ENCODE data around the gene MAN1C1.

MAN1C1 gene

DNA sequence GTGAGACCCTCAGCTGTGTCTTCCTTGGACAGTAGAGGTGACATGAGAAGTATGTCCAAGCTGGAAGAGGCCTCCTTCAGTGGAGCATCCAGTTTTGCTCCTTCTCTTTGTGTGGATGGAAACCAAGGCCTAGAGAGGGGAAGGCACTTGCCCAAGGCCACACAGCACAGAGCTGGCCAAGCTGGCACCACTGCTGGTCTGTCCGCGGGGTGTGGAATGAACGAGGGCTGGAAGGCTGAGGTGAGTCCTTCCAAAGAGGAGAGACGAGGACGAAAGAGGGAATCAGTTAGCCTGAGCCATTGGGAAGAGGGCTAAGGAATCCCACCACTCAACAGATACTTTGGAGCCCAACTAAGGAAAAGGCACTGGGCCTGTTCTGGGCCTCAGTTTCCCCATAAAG lies 155.6 kb downstream of the MAN1C1 start:
- Histone ChIP-seq H3K9me3 (ENCODE audit: control insufficient read depth, insufficient read depth, low read length) (no peaks in the 10 kb centered on the region), H3K27me3 (ENCODE audit: control insufficient read depth, insufficient read depth, low read length) (no peaks in the 10 kb centered on the region), H3K36me3 (ENCODE audit: control insufficient read depth, insufficient read depth, low read length) (no peaks in the 10 kb centered on the region), H3K27ac (ENCODE audit: low read length) (no peak overlapping the region), H3K4me3 (ENCODE audit: low read length) (no peak overlapping the region), H3K4me1 (ENCODE audit: control insufficient read depth, insufficient read depth, low read length) (peaks cover 1% of the 10 kb centered on the region)
- DNase-seq (ENCODE audit: low read depth, low spot score) = no peak
- WGBS (ENCODE audit: insufficient coverage, insufficient read length) = no CpG with 5 or more reads among the region's 5 CpGs

DNA sequence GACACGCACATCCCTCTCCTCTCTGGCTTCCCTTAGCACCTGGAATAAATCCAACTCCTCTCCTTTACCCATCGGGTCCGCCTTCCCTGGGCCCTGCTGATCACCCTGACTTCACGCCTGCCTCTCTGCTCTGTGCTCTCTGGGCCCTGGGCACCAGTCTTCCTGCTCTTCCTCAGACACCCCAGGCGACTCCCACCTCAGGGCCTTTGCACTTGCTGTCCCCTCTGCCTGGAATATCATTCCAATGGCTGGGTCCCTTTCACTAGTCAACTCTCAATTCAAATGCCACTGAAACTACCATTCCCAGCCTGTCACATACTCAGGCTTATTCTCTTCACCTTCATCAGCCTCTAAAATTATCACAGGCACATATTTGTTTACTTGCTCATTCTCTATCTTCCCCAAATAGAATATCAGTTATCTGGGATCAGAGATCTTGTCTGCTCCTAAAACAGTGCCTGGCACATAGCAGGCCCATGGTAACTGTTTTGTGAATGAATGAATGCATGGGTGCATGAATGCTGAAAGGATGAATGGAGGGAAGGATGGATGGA lies 156.2 kb downstream of the MAN1C1 start:
- Histone ChIP-seq H3K27me3 (ENCODE audit: control insufficient read depth, insufficient read depth, low read length) (no peaks in the 10 kb centered on the region), H3K4me1 (ENCODE audit: control insufficient read depth, insufficient read depth, low read length) (peaks cover 1% of the 10 kb centered on the region), H3K36me3 (ENCODE audit: control insufficient read depth, insufficient read depth, low read length) (no peaks in the 10 kb centered on the region), H3K9me3 (ENCODE audit: control insufficient read depth, insufficient read depth, low read length) (no peaks in the 10 kb centered on the region), H3K4me3 (ENCODE audit: low read length) (no peak overlapping the region), H3K27ac (ENCODE audit: low read length) (no peak overlapping the region)
- WGBS (ENCODE audit: insufficient coverage, insufficient read length) = no CpG with 5 or more reads among the region's 5 CpGs
- DNase-seq (ENCODE audit: low read depth, low spot score) = no peak

DNA sequence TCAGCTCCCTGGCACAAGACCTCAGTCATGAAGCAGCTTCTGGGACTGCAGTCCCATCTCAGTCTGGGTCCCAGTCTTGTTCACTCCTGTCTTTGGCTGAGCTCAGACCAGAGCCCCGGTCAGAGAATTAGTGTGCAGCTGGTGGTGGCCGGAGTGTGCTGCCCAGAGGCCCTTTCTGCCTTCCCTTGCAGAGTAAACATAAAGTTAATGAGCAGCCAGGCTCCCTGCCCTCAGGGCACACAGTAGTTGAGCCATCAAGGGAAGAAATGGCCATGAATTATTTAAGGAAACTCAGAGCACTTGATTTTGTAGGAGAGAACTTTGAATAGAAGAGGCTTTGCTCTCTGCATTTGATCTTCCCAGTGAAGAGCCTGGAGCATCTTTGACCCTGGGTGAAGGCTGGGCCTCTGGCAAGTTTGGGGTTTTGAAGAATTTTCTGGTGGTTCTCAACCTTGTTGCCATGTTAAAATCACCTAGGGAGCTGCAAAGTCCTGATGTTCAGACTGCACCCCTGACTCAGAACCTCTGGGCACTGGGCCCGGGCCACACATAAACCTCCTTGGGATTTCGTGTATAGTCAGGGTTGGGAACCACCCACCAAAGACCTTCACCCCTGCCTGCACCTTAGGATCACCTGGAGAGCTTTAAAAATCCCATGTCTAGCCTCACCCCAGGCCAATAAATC lies 157.0 kb downstream of the MAN1C1 start:
- Histone ChIP-seq H3K4me1 (ENCODE audit: control insufficient read depth, insufficient read depth, low read length) (peaks cover 1% of the 10 kb centered on the region), H3K27ac (ENCODE audit: low read length) (no peak overlapping the region), H3K36me3 (ENCODE audit: control insufficient read depth, insufficient read depth, low read length) (no peaks in the 10 kb centered on the region), H3K27me3 (ENCODE audit: control insufficient read depth, insufficient read depth, low read length) (no peaks in the 10 kb centered on the region), H3K9me3 (ENCODE audit: control insufficient read depth, insufficient read depth, low read length) (no peaks in the 10 kb centered on the region), H3K4me3 (ENCODE audit: low read length) (no peak overlapping the region)
- no CpG with 5 or more reads among the region's 4 CpGs for WGBS (ENCODE audit: insufficient coverage, insufficient read length)
- DNase-seq (ENCODE audit: low read depth, low spot score) = no peak

DNA sequence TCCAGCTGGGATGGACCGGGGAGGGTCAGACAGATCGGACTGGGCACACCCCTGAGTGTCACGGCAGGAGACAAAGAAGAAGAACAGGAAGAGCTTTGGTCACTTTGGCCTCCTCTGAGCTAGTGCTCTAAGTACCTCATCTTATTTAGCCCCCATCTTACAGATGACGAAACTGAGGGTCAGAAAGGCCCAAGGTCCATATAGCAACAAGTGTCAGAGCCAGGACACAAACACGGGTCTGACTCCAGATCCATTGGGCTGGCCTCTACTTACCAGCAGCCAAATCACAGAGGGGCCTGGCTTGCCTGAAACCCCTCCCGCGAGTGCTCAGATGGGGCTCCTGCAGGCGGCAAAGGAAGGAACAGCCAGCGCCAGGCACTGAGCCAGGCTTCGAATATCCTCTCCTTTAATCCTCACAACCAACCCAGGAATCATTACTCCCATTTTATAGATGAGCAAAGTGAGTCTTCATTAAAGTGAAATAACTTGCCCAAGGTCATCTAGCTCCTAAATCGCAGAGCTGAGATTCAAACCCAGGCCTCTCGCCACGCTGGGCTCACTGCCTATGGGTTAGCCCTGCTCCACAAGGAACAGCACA lies 157.7 kb downstream of the MAN1C1 start:
- H3K27me3 ChIP-seq (ENCODE audit: control insufficient read depth, insufficient read depth, low read length) = no peaks in the 10 kb centered on the region
- WGBS (ENCODE audit: insufficient coverage, insufficient read length) = no CpG with 5 or more reads among the region's 13 CpGs

DNA sequence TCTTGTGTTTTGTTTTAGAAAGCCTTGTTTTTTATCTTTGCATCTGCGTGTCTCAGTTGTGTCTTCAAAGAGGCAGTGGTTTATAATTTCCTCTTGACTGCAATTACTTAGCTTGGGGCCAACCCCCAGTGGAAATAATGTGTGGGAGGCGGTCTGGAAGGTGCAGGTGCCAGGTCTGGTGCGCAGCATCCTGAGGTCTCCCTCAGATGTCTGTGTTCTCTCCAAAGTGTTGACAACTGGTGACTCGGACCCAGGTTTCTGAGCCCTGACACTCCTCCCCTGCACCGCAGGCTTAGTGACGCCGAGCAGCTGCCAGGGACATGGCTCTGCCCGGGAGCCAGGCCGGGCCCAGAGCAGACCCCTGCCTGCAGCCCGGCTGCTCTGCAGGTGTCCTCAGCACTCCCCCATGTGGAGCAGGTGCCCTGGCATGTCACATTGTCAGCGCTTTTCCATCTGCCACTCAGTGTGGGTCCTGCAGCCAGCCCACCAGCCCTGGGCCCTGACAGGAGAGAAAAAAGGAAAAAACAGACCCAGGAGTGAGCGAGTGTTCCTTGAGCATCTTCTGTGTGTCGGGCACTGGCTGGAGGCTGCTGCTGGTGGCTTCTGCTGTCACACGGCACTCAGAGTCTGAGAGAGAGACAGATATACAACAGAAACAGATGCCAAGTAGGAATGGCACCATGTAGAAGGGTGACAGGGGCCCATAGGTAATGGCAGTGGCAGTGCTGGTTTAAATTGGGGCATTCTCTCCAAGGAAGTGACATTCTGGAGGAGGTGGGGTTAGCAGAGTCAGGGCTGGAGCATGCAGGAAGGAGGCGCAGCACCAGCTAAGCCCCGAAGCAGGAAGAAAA lies 158.6 kb downstream of the MAN1C1 start:
- WGBS (ENCODE audit: insufficient coverage, insufficient read length) = no CpG with 5 or more reads among the region's 16 CpGs
- H3K4me3 ChIP-seq (ENCODE audit: low read length) = no peak overlapping the region
- peaks cover 3% of the 10 kb centered on the region for H3K4me1 ChIP-seq (ENCODE audit: control insufficient read depth, insufficient read depth, low read length)
- no peaks in the 10 kb centered on the region for H3K36me3 ChIP-seq (ENCODE audit: control insufficient read depth, insufficient read depth, low read length)
- H3K9me3 ChIP-seq (ENCODE audit: control insufficient read depth, insufficient read depth, low read length) = no peaks in the 10 kb centered on the region
- no peak overlapping the region for H3K27ac ChIP-seq (ENCODE audit: low read length)
- no peaks in the 10 kb centered on the region for H3K27me3 ChIP-seq (ENCODE audit: control insufficient read depth, insufficient read depth, low read length)
- DNase-seq (ENCODE audit: low read depth, low spot score) = no peak

More for the DNA sequence above, 157.7 kb downstream of the MAN1C1 start:
- Histone ChIP-seq H3K4me1 (ENCODE audit: control insufficient read depth, insufficient read depth, low read length) (peaks cover 1% of the 10 kb centered on the region), H3K4me3 (ENCODE audit: low read length) (no peak overlapping the region), H3K27ac (ENCODE audit: low read length) (no peak overlapping the region), H3K36me3 (ENCODE audit: control insufficient read depth, insufficient read depth, low read length) (no peaks in the 10 kb centered on the region), H3K9me3 (ENCODE audit: control insufficient read depth, insufficient read depth, low read length) (no peaks in the 10 kb centered on the region)
- no peak for DNase-seq (ENCODE audit: low read depth, low spot score)

DNA sequence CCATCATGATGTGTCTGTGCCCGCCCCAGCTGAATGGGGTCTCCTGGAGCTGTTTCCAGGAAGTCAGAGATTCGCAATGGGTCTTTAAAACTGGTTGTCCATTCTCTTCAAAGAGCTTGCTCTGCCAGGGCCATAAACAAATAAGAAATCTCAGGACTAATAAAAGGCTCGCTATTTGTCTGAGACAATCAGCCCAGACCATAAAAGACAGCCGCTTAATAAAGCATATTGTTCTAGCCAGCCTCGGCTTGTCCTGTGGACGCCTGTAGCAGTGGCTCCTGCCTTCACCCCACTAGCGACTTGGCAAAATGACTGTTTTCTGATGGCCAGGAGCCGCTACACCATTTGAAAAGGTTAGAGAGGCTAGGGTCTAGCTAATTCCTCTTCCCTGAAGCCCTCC lies 162.8 kb downstream of the MAN1C1 start:
- WGBS (ENCODE audit: insufficient coverage, insufficient read length) = no CpG with 5 or more reads among the region's 8 CpGs
- no peaks in the 10 kb centered on the region for H3K9me3 ChIP-seq (ENCODE audit: control insufficient read depth, insufficient read depth, low read length)
- H3K27me3 ChIP-seq (ENCODE audit: control insufficient read depth, insufficient read depth, low read length) = no peaks in the 10 kb centered on the region
- no peak overlapping the region for H3K27ac ChIP-seq (ENCODE audit: low read length)
- no peak for DNase-seq (ENCODE audit: low read depth, low spot score)
- H3K36me3 ChIP-seq (ENCODE audit: control insufficient read depth, insufficient read depth, low read length) = no peaks in the 10 kb centered on the region
- H3K4me3 ChIP-seq (ENCODE audit: low read length) = no peak overlapping the region
- H3K4me1 ChIP-seq (ENCODE audit: control insufficient read depth, insufficient read depth, low read length) = peaks cover 9% of the 10 kb centered on the region

DNA sequence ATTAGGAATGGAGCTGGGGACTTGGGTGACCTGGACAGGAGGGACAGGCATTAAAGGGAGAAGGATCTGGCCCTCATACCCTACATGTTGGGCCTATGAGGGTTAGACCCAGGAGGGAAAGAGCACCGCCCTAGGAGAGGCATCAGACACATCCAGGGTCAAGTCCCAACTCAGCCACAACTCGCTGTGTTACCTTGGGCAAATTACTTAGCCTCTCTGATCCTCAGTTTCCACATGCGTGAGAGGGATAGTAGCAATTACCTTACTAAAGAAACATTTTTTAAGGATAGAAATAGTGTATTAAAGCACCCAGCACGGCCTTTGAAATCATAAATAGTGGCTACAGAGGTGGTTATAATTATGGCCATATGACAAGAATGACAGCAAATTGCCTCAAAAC lies 163.3 kb downstream of the MAN1C1 start:
- Histone ChIP-seq H3K36me3 (ENCODE audit: control insufficient read depth, insufficient read depth, low read length) (no peaks in the 10 kb centered on the region), H3K27me3 (ENCODE audit: control insufficient read depth, insufficient read depth, low read length) (no peaks in the 10 kb centered on the region), H3K27ac (ENCODE audit: low read length) (no peak overlapping the region), H3K9me3 (ENCODE audit: control insufficient read depth, insufficient read depth, low read length) (no peaks in the 10 kb centered on the region), H3K4me3 (ENCODE audit: low read length) (no peak overlapping the region), H3K4me1 (ENCODE audit: control insufficient read depth, insufficient read depth, low read length) (peaks cover 9% of the 10 kb centered on the region)
- no peak for DNase-seq (ENCODE audit: low read depth, low spot score)
- no CpG with 5 or more reads among the region's 4 CpGs for WGBS (ENCODE audit: insufficient coverage, insufficient read length)

DNA sequence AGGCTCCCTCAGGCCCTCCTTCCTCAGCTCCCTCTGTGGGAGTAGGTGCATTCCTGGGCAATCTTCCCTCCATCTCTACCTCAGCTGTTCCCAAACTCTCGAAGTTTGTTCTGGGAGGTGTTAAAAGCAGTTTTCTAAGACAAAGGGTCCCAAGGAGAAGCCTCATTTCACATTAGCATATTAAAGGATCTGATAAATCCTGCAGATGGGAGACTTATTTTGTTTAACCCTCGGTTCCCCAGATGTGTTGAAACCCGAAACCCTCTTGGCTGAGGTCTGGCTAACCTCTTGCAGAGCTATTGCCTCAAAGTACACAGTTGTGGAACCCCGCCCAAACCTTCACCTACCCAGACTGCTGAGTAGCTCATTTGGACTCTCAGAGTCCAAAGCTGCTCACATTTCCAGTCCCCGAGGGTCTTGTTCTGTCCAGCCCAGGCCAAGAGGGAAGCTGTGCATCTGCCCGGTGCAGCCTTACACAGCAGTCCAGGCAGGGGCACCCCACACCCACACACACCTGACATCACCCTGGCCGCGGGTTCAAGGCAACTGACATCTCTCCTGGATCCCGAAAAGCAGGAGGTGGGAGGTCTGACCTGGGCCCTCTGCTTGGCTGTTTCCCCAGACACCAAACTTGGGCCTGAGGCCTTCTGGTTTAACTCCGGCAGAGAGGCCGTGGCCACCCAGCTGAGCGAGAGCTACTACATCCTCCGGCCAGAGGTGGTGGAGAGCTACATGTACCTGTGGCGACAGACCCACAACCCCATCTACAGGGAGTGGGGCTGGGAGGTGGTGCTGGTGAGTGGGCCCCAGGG lies 163.9 kb downstream of the MAN1C1 start:
- no peak overlapping the region for H3K4me3 ChIP-seq (ENCODE audit: low read length)
- no peak overlapping the region for H3K27ac ChIP-seq (ENCODE audit: low read length)
- WGBS (ENCODE audit: insufficient coverage, insufficient read length) = no CpG with 5 or more reads among the region's 14 CpGs
- H3K4me1 ChIP-seq (ENCODE audit: control insufficient read depth, insufficient read depth, low read length) = peaks cover 9% of the 10 kb centered on the region
- no peaks in the 10 kb centered on the region for H3K27me3 ChIP-seq (ENCODE audit: control insufficient read depth, insufficient read depth, low read length)
- no peaks in the 10 kb centered on the region for H3K36me3 ChIP-seq (ENCODE audit: control insufficient read depth, insufficient read depth, low read length)
- DNase-seq (ENCODE audit: low read depth, low spot score) = no peak
- H3K9me3 ChIP-seq (ENCODE audit: control insufficient read depth, insufficient read depth, low read length) = no peaks in the 10 kb centered on the region

DNA sequence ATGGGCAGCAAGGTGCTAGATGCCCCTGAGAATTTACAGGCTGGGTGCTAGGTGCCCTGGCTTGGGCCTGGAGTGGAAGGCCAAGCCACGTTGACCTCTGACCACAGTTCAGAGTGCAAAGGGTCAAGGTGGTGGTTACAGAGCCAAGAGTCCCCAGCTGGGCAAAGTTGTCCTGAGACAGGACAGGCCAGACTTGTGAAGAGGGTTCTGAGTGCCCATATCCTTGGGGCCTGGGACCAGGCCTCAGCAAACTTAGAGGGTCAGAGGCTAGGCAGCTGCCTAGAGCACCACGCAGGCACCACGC lies 164.5 kb downstream of the MAN1C1 start:
- peaks cover 9% of the 10 kb centered on the region for H3K4me1 ChIP-seq (ENCODE audit: control insufficient read depth, insufficient read depth, low read length)
- no peaks in the 10 kb centered on the region for H3K36me3 ChIP-seq (ENCODE audit: control insufficient read depth, insufficient read depth, low read length)
- no peaks in the 10 kb centered on the region for H3K27me3 ChIP-seq (ENCODE audit: control insufficient read depth, insufficient read depth, low read length)
- no peak for DNase-seq (ENCODE audit: low read depth, low spot score)
- H3K4me3 ChIP-seq (ENCODE audit: low read length) = no peak overlapping the region
- no peak overlapping the region for H3K27ac ChIP-seq (ENCODE audit: low read length)
- no peaks in the 10 kb centered on the region for H3K9me3 ChIP-seq (ENCODE audit: control insufficient read depth, insufficient read depth, low read length)
- no CpG with 5 or more reads among the region's 3 CpGs for WGBS (ENCODE audit: insufficient coverage, insufficient read length)

DNA sequence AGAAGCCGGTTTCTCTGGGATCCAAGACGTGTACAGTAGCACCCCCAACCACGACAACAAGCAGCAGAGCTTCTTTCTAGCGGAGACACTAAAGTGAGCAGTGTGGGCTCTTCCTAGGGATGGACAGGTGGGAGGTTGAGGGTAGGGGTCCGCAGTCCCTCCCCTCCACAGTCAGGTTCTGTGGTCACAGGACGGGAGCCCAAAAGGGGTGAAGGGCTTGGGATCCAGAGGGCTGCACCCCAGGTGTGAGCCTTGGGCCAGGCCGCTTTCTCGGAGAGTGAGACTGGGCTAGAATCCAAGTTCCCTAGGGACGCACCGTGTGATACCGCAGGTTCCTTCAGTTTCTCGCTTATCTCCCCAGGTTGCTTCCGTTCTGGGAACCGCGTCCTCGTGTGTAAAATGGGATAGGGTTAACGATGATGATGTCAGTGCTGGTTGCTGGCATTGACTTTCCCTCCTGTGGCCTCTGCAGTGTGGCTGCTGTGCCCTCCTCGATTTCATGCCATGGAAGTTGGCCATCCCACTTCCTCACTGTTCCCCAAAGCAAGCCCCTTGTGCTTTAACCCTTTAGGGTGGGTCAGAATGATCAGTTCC lies 166.1 kb downstream of the MAN1C1 start:
- DNase-seq (ENCODE audit: low read depth, low spot score) = no peak
- H3K4me1 ChIP-seq (ENCODE audit: control insufficient read depth, insufficient read depth, low read length) = peaks cover 9% of the 10 kb centered on the region
- no peaks in the 10 kb centered on the region for H3K9me3 ChIP-seq (ENCODE audit: control insufficient read depth, insufficient read depth, low read length)
- H3K27ac ChIP-seq (ENCODE audit: low read length) = no peak overlapping the region
- no peaks in the 10 kb centered on the region for H3K27me3 ChIP-seq (ENCODE audit: control insufficient read depth, insufficient read depth, low read length)
- H3K4me3 ChIP-seq (ENCODE audit: low read length) = no peak overlapping the region
- no peaks in the 10 kb centered on the region for H3K36me3 ChIP-seq (ENCODE audit: control insufficient read depth, insufficient read depth, low read length)
- no CpG with 5 or more reads among the region's 18 CpGs for WGBS (ENCODE audit: insufficient coverage, insufficient read length)
